ENCODE data around the gene PRR19. TPM values are rescaled to one million over a fixed set of nuclear protein-coding genes. Genes with fewer than 3 reads are reported as not detected.

Gene PRR19
- polyA plus RNA-seq, 1 donor from 2014 or later, result 2.4 TPM

DNA sequence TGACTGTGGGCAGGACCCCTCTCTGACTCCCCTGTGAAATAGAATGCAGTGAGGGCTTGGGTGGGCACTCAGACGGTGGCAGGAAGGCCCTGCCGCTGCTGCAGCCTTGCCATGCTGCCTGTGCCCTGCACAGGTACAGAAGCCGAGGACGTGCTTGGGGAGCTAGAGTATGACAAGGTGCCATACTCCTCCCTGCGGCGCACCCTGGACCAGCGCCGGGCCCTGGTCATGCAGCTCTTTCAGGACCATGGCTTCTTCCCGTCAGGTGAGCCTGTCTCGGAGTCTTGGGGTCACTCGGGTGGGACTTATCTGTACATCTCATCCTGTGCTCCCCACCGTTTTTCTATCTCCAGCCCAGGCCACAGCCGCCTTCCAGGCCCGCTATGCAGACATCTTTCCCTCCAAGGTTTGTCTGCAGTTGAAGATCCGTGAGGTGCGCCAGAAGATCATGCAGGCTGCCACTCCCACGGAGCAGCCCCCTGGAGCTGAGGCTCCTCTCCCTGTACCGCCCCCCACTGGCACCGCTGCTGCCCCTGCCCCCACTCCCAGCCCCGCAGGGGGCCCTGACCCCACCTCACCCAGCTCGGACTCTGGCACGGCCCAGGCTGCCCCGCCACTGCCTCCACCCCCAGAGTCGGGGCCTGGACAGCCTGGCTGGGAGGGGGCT, 7.3 kb upstream of the PRR19 start:
- Histone ChIP-seq H3K9me3 (ENCODE audit: low read length) (no peaks in the 10 kb centered on the region), H3K4me3 (ENCODE audit: low read length) (no peak overlapping the region), H3K27ac (ENCODE audit: low read length) (no peak overlapping the region), H3K79me2 (replicated peaks; ENCODE audit: insufficient read depth, low read length) (peaks cover under 1% of the 10 kb centered on the region), H3K4me2 (ENCODE audit: low read length) (no peak overlapping the region), H3K9ac (ENCODE audit: low read length) (no peak overlapping the region), H3K36me3 (ENCODE audit: insufficient read depth, low read length) (peaks cover 6% of the 10 kb centered on the region), H2AFZ (ENCODE audit: low read depth, low read length) (no peak overlapping the region), H3F3A (ENCODE audit: insufficient read depth, low read length, poor library complexity, severe bottlenecking) (no peaks in the 10 kb centered on the region), H3K27me3 (ENCODE audit: insufficient read depth, low read depth, low read length) (no peaks in the 10 kb centered on the region), H3K9me2 (ENCODE audit: insufficient read depth, low read length) (no peaks in the 10 kb centered on the region), H4K20me1 (ENCODE audit: insufficient read depth) (peaks cover 14% of the 10 kb centered on the region)
- TF ChIP-seq, protein P1, sequence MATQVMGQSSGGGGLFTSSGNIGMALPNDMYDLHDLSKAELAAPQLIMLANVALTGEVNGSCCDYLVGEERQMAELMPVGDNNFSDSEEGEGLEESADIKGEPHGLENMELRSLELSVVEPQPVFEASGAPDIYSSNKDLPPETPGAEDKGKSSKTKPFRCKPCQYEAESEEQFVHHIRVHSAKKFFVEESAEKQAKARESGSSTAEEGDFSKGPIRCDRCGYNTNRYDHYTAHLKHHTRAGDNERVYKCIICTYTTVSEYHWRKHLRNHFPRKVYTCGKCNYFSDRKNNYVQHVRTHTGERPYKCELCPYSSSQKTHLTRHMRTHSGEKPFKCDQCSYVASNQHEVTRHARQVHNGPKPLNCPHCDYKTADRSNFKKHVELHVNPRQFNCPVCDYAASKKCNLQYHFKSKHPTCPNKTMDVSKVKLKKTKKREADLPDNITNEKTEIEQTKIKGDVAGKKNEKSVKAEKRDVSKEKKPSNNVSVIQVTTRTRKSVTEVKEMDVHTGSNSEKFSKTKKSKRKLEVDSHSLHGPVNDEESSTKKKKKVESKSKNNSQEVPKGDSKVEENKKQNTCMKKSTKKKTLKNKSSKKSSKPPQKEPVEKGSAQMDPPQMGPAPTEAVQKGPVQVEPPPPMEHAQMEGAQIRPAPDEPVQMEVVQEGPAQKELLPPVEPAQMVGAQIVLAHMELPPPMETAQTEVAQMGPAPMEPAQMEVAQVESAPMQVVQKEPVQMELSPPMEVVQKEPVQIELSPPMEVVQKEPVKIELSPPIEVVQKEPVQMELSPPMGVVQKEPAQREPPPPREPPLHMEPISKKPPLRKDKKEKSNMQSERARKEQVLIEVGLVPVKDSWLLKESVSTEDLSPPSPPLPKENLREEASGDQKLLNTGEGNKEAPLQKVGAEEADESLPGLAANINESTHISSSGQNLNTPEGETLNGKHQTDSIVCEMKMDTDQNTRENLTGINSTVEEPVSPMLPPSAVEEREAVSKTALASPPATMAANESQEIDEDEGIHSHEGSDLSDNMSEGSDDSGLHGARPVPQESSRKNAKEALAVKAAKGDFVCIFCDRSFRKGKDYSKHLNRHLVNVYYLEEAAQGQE (IDR thresholded peaks at IDR 0.05; ENCODE audit: borderline replicate concordance), result no peak
- TF ChIP-seq, protein P2, sequence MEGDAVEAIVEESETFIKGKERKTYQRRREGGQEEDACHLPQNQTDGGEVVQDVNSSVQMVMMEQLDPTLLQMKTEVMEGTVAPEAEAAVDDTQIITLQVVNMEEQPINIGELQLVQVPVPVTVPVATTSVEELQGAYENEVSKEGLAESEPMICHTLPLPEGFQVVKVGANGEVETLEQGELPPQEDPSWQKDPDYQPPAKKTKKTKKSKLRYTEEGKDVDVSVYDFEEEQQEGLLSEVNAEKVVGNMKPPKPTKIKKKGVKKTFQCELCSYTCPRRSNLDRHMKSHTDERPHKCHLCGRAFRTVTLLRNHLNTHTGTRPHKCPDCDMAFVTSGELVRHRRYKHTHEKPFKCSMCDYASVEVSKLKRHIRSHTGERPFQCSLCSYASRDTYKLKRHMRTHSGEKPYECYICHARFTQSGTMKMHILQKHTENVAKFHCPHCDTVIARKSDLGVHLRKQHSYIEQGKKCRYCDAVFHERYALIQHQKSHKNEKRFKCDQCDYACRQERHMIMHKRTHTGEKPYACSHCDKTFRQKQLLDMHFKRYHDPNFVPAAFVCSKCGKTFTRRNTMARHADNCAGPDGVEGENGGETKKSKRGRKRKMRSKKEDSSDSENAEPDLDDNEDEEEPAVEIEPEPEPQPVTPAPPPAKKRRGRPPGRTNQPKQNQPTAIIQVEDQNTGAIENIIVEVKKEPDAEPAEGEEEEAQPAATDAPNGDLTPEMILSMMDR (IDR thresholded peaks at IDR 0.05; ENCODE audit: poor library complexity, severe bottlenecking), result no peak
- TF ChIP-seq RAD21 (conservative IDR thresholded peaks at IDR 0.05), result no peak
- no peak for TF ChIP-seq TAF1 (IDR thresholded peaks at IDR 0.05; ENCODE audit: low read depth)
- TF ChIP-seq EP300 (conservative IDR thresholded peaks at IDR 0.05; ENCODE audit: poor library complexity, severe bottlenecking), result no peak
- TF ChIP-seq SMC3 (conservative IDR thresholded peaks at IDR 0.05; ENCODE audit: poor library complexity), result no peak
- TF ChIP-seq POLR2AphosphoS5 (IDR thresholded peaks at IDR 0.05), result no peak
- no peak for TF ChIP-seq EZH2 (IDR thresholded peaks at IDR 0.05; ENCODE audit: borderline replicate concordance, insufficient read depth, low read length, poor library complexity, severe bottlenecking)
- no peak for TF ChIP-seq MXI1 (conservative IDR thresholded peaks at IDR 0.05; ENCODE audit: poor library complexity, severe bottlenecking)

DNA sequence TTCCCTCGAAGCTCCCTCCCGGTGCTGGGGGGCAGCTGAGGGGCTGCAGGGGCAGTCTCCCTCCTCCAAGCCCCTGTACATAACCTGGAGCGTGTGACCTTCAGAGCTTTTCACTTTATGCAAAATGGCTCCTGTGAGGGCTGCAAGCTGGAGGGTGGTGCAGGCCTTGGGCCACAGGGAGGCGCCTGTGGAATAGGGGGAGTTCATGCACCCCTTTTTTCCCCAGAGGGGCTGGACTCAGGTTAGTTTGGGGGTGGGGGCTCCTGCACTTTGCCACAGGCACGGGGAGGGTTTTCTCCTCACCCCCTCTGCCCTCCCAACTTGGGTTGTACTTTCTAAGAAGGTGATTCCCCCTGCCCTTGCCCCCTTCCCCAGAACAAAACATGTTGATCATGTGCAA, 6.6 kb upstream of the PRR19 start:
- H2AFZ ChIP-seq (ENCODE audit: low read depth, low read length), result no peak overlapping the region
- H3K27me3 ChIP-seq (ENCODE audit: insufficient read depth, low read depth, low read length), result no peaks in the 10 kb centered on the region
- peaks cover 8% of the 10 kb centered on the region for H3K79me2 ChIP-seq (replicated peaks; ENCODE audit: insufficient read depth, low read length)
- peaks cover 6% of the 10 kb centered on the region for H3K36me3 ChIP-seq (ENCODE audit: insufficient read depth, low read length)
- peaks cover 14% of the 10 kb centered on the region for H4K20me1 ChIP-seq (ENCODE audit: insufficient read depth)
- H3K9me3 ChIP-seq (ENCODE audit: low read length), result no peaks in the 10 kb centered on the region
- no peak overlapping the region for H3K9ac ChIP-seq (ENCODE audit: low read length)
- H3K27ac ChIP-seq (ENCODE audit: low read length), result peak overlapping the region; percentile 29
- no peaks in the 10 kb centered on the region for H3F3A ChIP-seq (ENCODE audit: insufficient read depth, low read length, poor library complexity, severe bottlenecking)
- H3K9me2 ChIP-seq (ENCODE audit: insufficient read depth, low read length), result no peaks in the 10 kb centered on the region
- TF ChIP-seq POLR2AphosphoS5 (IDR thresholded peaks at IDR 0.05), result no peak
- TF ChIP-seq, protein P2 (IDR thresholded peaks at IDR 0.05; ENCODE audit: poor library complexity, severe bottlenecking), result no peak
- no peak for TF ChIP-seq MXI1 (conservative IDR thresholded peaks at IDR 0.05; ENCODE audit: poor library complexity, severe bottlenecking)
- TF ChIP-seq EZH2 (IDR thresholded peaks at IDR 0.05; ENCODE audit: borderline replicate concordance, insufficient read depth, low read length, poor library complexity, severe bottlenecking), result no peak
- no peak for TF ChIP-seq EP300 (conservative IDR thresholded peaks at IDR 0.05; ENCODE audit: poor library complexity, severe bottlenecking)
- TF ChIP-seq SMC3 (conservative IDR thresholded peaks at IDR 0.05; ENCODE audit: poor library complexity), result no peak
- TF ChIP-seq TAF1 (IDR thresholded peaks at IDR 0.05; ENCODE audit: low read depth), result no peak
- TF ChIP-seq, protein P1 (IDR thresholded peaks at IDR 0.05; ENCODE audit: borderline replicate concordance), result no peak
- no peak for TF ChIP-seq RAD21 (conservative IDR thresholded peaks at IDR 0.05)
- H3K4me3 ChIP-seq (ENCODE audit: low read length), result no peak overlapping the region
- H3K4me2 ChIP-seq (ENCODE audit: low read length), result no peak overlapping the region

All from neural cell (in vitro differentiated cells).